ENCODE results near the gene PTTG2.
"Not testable (repeated sequence)": the region's sequence is repeated elsewhere in the genome, so short reads cannot be mapped to it uniquely, and the experiment has no call there.

Gene PTTG2

DNA sequence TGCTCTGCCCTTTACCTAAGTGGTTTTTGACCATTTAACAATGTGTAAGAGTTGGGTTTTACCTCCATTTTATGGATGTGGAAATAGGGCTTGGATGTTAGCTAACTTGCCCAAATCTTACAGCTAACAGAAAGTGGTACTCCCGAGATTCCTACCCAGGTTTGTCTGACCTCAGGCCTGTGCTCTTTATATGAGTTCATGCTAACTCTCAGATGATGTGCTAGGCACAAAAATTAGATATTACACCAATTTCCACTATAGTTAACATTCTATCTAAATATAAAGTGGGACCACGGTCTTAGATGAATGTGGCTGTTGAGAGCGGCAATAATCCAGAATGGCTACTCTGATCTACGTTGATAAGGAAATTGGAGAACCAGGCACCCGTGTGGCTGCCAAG, at the start of gene PTTG2:
Gene PTTG2 (plus strand): TSS at position 301 of the 400 bp plus-strand sequence. CDS start 37 bp downstream, at position 338.
- DNase-seq = no peak

DNA sequence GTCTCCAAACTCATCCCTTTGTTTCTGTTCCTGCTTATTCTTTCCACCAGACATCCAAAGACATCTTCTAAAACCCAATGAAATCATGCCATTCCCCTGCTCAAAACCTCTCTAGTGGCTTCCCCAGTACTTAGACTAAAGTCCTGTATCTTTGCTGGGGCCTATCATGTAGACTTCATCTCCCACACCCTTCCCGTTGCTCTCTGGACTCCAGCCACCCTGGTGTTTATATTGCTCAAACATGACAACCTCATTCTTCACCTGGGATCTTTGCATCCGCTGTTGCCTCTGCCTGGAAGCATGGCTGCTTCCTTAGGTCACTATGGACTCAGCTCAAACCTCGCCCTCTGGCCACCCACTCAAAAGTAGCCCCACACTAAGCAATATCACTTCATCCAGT, 45.7 kb upstream of the PTTG2 start:
- DNase-seq = no peak

DNA sequence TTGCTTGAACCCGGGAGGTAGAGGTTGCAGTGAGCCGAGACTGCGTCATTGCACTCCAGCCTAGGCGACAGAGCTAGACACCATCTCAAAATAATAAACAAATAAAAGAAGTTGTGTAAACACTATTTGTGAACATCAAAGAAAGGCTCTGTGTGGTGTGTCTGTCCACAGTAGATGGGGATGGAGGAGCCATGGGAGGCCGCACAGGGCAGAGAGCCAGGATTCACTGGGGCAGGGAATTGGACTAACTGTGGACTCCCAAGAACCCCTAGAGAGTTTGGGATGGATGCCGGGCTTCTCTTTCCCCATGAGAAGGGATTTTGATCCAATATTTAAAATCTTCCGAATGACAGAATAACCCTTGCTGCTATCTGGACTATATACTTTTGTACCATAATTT, 42.8 kb upstream of the PTTG2 start:
- no peak for DNase-seq

DNA sequence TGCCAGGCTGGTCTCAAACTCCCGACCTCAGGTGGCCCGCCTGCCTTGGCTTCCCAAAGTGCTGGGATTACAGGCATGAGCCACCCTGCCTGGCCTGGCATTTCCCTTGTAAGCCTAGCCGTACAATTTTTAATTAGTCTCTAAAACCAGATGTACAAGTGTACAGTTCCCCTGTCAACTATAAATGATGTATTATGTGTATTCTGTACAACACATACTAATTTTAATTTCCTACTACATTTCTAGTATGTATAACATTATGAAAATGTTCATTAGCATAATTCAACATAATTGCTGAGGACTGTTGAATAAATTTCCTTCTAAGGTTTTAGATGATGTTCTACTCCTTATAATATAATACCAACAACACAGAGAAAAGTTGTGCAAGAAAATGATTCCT, 41.5 kb upstream of the PTTG2 start:
- peak; percentile 18 for DNase-seq

DNA sequence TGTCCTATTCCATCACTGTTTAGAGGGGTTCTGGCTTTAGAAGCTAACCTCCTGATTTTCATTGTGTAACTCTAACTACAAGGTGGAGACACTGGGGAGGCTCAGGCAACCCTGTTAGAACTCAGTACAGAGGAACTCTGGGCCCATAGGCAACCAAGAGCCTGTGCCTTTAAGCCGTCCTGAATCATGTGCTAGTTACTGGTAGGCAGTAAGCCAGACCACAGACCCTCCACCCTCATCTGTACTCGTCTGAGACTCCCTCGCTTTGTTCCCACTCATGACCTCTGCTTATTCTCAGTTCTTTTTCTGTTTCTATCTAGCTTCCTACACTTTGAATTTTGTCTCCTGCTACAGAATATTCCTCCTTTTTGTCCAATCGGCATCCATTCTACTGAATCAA, 37.9 kb upstream of the PTTG2 start:
- no peak for DNase-seq

DNA sequence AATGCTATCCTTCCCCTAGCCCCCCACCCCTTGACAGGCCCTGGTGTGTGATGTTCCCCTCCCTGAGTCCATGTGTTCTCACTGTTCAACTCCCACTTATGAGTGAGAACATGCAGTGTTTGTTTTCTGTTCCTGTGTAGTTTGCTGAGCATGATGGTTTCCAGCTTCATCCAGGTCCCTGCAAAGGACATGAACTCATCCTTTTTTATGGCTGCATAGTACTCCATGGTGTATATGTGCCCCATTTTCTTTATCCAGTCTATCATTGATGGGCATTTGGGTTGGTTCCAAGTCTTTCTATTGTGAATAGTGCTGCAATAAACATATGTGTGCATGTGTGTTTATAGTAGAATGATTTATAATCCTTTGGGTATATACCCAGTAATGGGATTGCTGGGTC, 37.1 kb upstream of the PTTG2 start:
- not testable (repeated sequence) for DNase-seq

DNA sequence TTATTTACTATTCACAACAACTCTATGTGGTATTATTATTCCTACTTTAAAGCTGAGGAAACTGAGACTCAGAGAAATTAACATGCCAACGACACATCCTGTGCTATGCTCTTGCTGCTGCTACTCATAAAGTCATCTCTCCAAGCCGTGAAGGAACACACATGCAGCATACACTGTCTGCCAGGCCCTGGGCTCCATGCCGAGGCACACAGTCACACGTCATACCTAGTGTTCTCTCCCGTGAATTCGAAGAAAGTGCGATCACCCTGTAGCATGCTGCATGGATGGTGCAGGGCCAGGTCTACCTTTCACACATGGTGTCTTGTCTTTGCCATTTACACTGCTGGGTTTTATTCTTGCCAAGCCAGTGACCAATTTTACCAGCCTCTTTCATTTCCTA, 35.3 kb upstream of the PTTG2 start:
- DNase-seq = peak; percentile 32

DNA sequence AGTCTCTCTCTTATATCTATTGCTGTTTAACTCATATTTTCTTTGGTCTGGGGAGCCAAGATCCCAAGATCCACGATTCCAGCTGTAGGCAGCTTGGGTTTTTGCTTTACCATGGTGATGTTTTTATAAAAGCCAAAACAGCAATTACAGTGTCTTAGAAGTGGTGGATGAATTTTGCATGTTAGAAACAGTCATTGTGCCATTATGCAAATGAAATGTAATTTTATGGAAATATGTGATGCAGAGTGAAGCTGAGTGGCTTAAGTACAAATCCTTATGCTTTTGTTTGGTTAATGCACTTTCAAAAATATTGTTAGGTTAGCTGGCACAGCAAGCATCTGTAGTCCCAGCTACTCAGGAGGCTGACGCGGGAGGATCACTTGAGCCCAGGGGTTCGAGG, 32.8 kb upstream of the PTTG2 start:
- no peak for DNase-seq

DNA sequence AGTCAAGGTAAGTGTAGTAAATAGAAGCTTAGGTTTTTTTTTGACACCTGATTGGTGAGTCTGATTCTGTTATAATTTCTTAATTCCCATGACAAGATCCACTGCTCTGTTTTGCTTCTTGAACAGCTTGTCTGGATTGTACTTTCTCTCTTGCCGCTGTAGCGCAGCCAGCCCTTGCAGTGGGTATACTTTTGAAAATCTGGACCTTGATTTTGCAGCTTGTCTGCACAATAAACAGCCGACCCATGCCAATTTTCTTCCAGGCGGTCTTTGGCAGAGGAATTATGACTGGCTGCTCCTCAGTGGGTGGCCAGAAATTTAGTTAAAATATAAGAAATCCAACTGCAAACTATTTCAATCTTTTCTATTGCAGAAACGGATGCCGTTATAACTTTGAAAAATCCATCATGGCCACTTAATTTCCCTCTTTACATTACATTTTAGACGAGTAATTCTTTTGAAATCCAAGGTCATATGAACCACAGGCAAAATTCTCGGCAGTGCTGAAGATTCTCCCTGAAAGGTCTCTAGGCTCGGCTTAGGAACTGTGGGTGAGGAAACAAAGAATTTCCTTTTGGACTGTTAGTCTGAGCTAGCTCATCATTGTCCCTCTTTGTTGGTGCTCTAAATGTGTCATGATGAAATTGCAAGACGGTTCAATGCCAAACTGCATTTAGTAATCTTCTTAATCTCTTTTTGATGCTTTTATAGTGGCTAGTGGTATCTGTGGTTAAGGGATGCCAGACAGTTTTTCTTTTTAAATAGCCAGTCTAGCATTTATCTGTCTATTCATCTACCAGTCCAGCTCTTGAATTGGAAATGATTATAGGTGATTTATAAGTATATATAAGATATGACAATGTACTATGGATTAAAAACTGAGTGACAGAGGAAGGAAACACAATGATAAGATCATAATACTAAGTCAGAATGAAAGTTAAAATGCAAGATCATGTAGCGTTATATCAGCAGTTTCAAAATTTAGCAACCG, 31.5 kb upstream of the PTTG2 start:
- DNase-seq = no peak

DNA sequence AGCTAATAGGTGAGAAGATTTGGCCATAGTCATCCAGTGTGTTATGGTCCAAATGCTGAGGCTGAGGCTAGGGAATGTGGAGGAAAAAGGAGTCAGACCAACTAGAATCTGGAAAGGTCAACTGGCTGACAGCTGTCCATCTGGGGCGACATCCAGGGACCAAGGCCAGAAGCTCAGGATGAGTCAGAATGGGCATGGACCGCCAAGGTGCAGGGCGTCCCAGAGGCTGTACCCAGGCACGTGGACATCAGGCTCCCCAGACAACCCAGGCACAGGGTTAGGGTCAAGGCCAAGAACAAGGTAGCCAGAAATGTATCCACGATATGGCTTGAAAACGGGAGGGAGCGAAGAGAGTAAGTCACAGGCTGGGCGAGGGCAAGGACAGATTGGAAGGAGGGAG, 26.1 kb upstream of the PTTG2 start:
- DNase-seq = no peak

DNA sequence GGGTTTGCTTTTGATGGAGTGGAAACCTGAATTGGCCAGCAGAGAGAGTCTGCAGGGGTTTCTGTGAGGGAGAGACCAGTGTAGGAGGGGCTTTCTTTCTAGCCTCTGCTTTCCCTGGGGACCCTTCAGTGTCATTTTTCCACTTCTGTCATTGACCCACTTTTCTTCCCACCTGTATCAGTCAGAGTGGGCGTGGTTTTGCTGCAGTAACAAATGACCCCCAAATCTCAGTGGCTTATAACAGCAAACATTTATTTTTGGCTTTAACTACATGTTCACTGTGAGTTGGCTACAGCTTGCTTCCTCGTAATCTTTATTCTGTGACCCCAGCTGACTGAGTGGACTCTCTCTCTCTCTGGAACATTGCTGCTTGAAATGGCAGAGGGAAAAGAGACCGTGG, 25.6 kb upstream of the PTTG2 start:
- no peak for DNase-seq

DNA sequence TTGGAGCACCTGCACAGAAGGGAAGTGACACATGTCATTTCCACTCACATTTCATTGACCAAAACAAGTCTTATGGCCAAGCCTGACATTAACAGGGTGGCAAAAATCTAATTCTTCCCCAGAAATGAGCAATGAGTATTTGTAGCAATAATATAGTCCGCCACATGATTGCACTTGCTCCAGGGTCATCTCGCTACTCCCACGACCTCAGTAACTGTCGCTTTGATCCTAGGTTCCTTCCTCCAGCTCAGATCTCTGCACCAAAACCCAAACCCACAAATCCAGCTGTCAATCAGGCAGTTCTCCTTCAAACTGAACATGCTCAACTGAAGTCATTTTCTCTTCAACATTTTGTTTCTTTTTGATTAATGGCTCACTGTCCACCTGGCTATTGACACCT, 25.2 kb upstream of the PTTG2 start:
- no peak for DNase-seq

DNA sequence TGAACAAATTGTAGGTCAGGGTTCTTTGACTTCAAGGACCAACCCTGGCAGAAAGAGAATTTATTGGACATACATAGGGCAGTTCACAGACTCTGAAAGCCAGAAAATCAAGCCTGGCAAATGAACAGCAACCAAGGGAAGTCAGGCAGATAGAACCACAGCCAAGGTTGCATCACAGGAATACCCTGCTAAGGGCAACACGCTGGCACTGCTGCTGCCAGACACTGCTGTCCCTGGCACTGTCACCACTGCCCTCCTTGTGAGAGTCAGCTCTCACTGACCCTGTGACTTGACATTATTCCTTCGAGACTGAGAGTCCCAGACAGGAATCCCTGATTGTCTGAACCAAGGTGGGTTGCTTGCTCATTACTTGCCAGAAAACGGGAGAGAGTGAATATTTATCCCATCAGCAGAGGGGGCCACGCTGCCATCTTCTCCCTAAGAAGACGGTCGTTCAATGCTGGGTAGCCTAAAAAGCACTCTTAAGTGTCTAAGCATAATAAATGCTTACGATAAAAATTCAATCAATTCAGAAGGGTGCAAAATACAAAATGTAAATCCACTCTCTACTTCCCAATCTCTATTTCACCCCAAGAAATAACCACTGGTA, 23.2 kb upstream of the PTTG2 start:
- DNase-seq = peak; percentile 15

DNA sequence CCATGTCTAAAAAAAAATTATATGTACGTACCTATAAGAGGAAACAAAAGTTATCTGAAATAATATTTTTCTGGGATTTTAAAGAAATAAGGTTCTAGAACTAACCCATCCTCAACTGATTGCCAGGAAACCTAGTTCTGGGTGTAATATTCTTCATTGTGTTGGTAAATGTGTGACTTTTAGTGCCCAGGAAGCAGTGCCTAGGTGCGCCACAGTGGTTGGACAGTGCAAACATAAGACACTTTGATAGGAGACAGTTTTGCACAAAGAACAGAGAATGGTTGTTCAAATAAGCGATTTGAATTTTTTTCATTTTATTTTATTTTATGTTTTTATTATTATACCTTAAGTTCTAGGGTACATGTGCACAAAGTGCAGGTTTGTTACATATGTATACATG, 22.0 kb upstream of the PTTG2 start:
- no peak for DNase-seq

DNA sequence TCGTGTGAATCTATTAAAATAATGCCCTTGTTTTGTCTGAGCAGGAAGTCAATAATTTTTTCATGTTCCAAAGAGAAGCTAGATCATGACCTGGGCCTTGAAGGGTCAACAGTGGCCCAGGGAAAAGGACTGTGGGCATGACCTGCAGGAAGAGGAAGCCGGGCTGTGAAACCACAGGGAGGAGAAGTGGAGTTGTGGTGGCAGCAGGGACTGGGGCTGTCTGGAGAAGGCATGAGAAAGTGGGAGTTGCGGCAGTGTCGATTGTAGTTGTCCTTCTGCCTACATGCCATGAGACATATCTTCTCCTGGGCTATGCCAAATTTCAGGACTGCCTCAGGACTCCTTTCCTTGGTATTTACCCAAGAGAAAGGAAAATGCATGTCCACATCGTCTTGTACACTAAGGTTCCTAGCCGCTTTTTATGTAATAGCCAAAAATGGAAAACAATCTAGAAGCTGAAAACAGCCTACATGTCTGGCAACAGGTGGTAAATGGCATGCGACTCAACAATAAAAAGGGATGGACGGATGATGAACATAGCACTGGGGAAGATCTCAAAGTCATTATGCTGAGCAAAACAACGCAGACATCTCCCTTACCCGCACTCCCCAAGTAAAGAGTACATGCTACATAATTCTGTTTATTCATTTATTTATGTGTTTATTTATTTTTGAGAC, 13.6 kb upstream of the PTTG2 start:
- DNase-seq = no peak

DNA sequence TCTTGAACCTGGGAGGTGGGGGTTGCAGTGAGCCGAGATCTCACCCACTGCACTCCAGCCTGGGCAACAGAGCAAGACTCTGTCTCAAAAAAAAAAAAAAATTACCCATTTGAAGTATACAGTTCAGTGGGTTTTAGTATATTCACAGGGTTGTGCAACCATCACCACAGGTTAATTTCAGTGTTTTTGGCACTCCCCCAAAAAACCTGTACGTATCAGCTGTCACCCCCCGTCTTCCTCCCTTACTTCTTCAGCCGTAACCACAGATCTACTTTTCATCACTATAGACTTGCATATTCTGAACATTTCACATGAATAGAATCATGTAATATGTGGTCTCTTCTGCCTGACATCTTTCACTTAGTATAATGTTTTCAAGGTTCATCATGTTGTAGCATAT, 11.7 kb upstream of the PTTG2 start:
- peak; percentile 1 for DNase-seq

DNA sequence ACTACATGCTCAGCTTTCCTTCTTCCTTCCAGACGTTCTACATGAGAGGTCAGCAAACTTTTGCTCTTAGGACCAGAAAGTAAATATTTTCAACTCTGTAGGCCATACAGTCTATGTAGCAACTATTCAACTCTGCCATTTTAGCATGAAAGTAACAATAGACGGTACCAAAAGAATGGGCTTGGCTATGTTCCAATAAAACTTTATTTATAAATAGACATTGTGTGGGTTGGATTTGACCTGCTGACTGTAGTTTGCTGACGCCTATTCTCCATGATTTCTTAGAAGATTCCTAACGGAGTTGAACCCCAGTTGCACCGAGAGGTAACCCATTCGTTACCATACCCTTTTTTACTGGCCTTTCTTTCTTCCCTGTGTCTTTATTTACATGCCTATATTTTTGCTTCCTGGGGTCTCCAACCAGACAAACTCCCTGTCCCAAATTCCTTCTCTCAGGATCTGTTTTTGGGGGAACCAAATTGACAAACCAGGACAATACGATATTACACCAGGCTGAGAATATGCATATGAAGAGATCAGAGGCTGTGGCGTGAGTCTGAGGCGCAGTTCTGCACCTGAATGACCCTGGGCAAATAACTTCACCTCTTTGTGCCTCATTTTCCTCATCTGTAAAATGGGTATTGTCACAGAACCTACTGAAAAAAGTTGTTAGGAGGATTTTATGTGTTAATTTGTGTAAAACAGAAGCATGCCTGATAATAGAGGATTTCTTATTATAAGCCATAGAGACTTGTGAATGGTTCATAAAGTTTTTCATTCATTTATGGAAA, 10.4 kb upstream of the PTTG2 start:
- DNase-seq = no peak

DNA sequence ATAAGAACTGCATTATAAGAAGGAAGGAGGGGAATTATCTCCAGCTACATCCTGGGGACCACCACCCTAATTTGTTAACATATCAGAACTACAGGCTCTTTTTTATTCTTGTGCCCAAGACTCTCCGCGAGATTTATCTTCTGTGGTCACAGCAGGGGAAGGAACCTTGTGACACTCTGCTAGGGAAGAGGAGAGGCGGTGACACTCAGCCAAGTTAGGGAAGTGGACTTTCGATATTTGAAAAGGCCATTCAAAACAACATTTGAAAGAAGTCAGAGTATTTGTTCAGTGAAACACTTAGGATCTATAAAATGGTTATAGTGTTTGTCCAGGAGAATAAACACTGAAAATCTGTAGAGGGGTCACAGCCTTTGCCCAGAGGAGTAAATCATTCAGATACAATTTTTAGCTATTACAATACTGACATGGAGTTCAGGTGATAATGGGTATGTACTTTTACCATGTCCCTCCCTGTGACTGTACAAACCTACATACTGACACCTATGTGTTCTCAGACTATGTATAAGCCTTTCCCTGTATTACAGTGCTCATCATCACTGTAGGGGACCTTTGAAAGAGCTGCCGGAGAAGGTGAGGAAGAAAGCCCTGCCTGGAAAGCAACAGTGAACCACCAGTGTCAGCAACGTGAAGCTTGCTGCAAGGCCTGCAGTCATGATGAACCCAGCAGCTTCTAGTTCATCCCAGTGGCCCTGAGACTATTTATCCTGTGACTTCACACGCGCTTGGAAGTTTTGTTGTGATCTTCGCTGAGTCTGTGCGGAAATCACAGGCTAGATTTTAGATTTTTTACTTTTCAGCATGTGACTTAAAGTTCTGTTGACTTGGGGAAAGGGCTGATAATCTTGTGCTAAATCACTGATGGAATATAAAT, 8.5 kb upstream of the PTTG2 start:
- no peak for DNase-seq

DNA sequence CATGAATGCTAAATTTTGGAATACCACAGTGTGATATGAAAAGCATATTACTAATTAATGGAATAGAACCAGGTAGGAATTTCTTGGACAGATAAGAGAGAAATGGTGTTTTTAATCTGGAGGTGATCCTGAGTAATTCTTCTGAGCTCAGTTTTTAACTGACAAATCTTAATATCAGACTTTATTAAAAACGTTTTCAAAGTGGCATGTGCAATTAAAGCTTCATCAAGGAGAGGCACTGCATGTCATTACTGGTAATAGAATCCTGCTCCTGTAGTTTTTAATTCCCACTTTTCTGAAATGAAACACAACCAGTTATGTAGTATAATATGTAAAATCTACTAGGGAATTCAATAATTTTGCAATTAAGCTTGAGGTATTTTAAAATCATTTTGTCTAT, 7.0 kb upstream of the PTTG2 start:
- DNase-seq = no peak

DNA sequence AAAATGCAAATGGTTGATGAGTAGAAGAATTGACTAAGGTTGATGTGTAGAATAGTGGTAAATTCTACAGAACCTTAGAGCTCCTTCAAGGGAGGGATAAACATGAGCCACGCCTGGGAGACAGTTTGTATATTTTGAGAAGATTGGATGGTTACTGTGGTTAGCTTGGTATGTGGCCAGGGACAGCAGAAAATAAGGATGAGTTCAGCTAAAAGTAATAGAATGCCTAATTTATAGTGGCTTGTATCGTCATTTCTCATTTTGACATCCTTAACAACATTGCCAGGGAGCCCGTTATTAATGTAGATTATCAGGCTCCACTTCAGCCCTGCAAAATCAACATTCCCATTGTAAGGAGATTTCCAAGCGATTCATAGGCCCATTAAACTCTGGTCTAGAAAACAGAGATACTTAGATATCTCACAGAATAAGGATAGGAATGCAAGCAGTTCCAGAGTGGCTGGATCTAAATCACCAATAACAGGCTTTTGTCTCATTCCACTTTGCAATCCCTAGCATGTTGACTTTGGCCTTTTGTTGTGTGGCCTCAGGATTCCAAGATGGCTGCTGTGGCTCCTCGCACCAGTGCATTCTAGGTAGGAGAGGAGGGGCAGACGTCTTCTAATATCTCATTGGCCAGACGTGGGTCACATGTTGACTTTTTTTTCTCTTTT, 6.4 kb upstream of the PTTG2 start:
- DNase-seq = no peak

DNA sequence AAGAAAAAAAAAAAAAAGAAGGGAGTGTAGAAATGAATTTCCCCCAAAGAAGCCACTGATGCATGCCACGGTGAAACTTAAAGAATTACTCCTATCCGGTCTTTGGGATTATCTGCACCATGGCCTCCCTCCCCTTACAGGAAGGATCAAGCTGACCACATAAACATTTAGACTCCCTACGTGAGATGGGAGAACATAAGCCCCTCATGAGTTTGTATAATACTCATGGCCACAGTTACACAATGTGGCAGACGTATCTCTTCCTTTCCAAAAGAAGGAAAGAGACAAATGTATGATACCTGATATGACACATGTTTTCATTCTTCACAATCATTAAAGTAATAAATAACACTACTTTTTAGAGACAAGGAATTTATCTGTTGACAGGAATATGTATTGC, 3.3 kb upstream of the PTTG2 start:
- DNase-seq = no peak
